ENCODE measurements around the gene FCN1.

DNA sequence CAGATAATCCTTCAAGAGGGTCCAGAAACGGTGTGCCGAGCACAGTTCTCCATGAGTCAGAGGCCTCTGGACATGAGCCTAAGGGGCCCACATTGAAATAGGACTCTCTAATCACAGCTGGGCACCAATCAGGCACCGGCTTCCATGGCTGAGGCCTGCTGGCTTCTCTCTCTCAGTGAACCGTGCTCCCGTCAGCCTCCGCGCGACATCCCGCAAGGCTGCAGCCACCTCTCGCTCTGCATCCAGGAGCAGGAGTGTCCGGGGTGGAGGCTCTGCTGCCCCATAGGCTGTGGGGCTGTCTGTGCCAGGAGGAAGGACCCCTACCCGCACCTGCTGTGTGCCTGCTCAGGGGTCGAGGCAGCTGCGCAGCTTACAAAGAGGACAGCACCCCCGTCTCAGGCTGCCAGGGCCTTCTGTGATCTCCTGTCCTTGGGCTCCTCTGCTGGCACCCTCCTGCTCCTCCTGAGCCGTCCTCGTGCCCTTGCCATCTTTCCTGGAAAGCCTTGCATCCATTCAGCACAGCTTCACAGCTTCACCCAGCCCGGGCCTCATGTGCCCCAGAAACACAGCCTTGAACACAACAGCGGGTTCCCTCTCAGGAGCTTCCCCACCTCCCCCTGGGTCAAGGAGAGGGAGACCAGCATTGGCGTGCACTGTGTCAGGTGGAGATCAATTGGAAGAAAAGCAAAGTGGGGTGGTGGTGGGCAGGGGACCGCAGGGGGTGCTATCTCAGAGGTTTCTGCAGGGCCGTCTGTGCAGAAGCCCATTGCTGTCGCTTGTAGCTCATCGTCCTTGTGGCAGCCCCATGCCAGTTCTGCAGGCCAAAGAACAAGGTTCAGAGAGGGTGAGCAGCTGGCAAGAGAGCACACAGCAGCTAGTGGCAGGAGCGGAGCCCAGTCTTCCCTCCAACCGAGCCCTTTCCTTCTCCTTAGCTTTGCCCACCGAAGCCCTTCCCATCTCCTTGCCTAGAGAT lies 22.8 kb upstream of the FCN1 start:
- TF ChIP-seq CTCF (conservative IDR thresholded peaks at IDR 0.05 in 1 of 2, IDR thresholded peaks at IDR 0.05 in 1 of 2; ENCODE audit: low read depth in 1 of 2, low read length in 2 of 2) (no peak), EZH2 (IDR thresholded peaks at IDR 0.05; ENCODE audit: low read length, missing control alignments) (no peak)

All from fibroblast of lung (primary cell).